HG03571 (cell line): ENCODE data around the gene SYNPO2L.
"Not testable (repeated sequence)": the region's sequence is repeated elsewhere in the genome, so short reads cannot be mapped to it uniquely, and the experiment has no call there.

ENCODE experiments used
- ATAC-seq: cut with Tn5 transposase; IDR thresholded peaks from one replicate; pipeline ENCODE4 v1.9.1; 2021; ENCODE audit not compliant: unreplicated experiment

SYNPO2L gene

DNA sequence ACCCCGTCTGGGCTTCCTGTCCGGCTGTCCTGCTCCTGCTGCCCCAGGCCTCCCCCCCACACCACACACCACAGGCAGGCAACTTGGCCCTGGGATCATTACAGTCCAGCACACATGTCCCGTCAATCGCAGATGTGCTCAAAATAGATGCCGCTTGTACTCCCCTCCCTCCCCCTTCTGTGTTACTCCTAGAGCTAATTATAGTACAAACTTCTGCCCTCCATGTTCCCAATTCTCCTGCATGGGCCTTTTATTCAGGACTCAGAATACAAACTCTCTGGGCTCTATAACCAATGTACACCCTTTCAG, at the start of gene SYNPO2L:
SYNPO2L (minus strand) TSS at position 40 of the 309 bp plus-strand sequence. CDS start 107 bp downstream, outside the sequence.
- no peak for ATAC-seq

- ATAC-seq: not testable (repeated sequence)
These were observed 48.1 kb upstream of the SYNPO2L start for GRCh38 chr10:73703924-73704323.

DNA sequence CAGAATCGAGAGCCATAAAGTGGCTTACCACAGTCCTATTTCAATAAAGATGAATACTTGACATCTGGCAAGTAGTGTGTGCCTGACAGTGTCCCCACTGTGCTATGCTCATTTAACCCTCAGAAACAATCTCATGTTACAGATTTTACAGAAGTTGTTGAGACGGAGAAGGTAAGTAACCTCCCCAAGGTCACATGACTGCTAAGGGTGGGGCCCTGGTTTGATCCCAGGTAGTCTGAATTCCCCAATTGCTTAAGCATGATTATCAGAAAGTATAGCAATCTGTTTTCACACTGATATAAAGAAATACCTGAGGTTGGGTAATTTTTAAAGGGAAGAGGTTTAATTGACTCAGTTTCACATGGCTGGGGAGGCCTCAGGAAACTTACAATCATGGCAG, 43.0 kb upstream of the SYNPO2L start:
- ATAC-seq: not testable (repeated sequence)

DNA sequence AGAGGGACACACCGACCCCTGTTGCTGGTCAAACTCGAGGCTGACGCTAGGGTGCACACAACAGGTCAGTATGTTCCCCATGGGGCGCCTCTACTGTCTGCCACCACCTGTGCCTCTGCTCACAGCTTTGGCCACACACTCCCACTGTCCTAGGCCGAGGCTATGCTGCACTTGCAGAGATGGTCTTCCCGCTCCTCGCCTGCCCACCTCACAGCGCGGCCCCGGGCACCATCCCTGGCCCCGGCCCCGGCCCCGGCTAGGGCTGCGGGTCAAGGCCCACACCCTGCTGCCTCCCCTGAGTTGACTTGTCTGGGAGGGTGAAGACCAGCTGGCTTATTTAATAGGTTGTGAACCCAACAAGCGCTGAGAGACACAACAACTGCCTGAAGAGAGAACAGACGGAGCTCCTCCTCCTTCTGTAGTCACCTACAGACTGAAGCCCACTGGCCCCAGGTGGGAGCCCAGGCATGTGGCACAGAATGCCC, 41.9 kb upstream of the SYNPO2L start, which contains the start of gene AGAP5:
AGAP5 (minus strand) TSS at position 435 of the 485 bp plus-strand sequence; CDS start at position 81, 354 bp downstream.
- ATAC-seq: not testable (repeated sequence)

DNA sequence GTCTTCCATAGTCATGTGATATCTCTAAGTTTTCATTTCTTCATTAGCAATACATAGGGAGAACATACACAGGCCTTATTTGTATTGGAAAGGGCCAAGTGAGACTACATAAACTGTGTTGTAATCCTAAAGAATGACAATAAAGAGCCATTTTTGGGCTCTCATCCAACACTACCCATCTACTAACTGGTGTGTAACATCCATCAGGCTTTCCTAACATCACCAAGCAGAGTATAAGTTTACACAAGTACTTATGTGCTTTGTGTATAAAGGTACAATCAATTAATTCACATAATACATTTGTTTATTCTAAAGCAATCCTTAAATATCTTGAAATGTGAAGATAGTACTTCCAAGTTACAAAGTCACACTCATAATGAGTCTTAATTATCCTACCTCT, 39.5 kb upstream of the SYNPO2L start:
- not testable (repeated sequence) for ATAC-seq

GRCh38 chr10:73690755-73691154, 34.9 kb upstream of the SYNPO2L start:
- not testable (repeated sequence) for ATAC-seq

DNA sequence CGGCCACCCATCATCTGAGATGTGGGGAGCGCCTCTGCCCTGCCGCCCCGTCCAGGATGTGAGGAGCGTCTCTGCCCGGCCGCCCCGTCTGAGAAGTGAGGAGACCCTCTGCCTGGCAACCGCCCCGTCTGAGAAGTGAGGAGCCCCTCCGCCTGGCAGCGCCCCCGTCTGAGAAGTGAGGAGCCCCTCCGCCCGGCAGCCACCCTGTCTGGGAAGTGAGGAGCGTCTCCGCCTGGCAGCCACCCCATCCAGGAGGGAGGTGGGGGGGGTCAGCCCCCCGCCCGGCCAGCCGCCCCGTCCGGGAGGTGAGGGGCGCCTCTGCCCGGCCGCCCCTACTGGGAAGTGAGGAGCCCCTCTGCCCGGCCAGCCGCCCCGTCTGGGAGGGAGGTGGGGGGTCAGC, 33.8 kb upstream of the SYNPO2L start:
- not testable (repeated sequence) for ATAC-seq

GRCh38 chr10:73687641-73688040, 31.8 kb upstream of the SYNPO2L start:
- ATAC-seq: not testable (repeated sequence)

DNA sequence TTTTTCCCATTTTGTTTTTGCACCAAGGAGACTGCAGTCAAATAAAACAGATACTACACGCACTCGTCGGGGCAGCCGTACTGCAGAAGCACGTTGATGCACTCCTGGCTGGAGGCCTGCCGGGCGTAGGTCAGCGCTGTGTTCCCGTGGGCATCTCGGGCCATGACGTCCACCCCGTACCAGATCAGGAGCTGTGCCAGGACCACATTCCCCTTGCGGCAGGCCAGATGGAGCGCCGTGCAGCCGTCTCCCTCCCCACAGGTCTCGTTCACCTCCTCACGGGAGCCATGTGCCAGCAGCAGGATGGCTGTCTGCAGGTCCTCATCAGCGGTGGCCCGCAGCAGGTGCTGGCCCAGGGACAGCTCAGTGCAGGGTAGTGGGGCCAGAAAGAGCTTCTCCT, 18.7 kb upstream of the SYNPO2L start:
- ATAC-seq: not testable (repeated sequence)

- not testable (repeated sequence) for ATAC-seq
These were observed 12.5 kb upstream of the SYNPO2L start for GRCh38 chr10:73668378-73668777.

GRCh38 chr10:73666153-73666809, 10.5 kb upstream of the SYNPO2L start:
- not testable (repeated sequence) for ATAC-seq

GRCh38 chr10:73665581-73665980, 9.8 kb upstream of the SYNPO2L start:
- ATAC-seq: not testable (repeated sequence)

GRCh38 chr10:73664156-73665040, 8.6 kb upstream of the SYNPO2L start:
- ATAC-seq: not testable (repeated sequence)

- ATAC-seq: not testable (repeated sequence)
These were observed 7.8 kb upstream of the SYNPO2L start for GRCh38 chr10:73663621-73664020.

GRCh38 chr10:73662705-73663104, 6.9 kb upstream of the SYNPO2L start:
- not testable (repeated sequence) for ATAC-seq

DNA sequence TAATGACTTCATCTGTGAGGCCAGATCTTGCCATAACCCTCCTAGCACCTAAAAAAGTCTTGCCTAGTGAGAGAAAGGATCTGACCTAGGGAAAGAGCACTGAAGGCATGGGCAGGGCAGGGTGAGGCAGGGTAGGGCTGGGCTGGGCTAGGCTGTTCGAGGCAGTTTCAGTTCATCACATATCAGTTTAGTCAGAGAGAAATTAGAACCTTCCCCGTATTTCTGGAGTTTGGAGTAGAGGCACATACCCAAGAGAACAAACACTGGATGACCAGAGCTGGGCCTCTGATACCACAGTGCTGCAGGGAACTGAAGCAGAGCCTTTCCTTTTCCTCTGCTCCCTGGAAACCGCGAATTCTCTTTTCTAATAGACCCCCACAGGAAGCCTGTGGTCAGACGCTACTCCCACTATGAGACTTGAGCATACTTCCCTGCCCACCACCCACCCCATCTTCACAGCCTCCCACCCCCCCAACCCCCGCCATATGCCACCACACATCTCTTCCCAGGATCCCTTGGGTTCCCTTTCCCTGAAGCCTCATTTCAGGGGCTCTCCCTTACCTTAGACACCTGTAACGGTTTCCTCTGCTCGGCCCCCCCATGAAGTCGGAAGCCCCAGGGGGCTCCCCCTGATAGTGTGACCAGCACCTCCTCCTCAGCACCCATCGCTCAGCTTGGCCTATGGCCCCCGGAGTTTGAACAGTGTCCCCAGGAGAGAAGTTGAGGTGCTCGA, 406 bp downstream of the SYNPO2L start:
- no peak for ATAC-seq

DNA sequence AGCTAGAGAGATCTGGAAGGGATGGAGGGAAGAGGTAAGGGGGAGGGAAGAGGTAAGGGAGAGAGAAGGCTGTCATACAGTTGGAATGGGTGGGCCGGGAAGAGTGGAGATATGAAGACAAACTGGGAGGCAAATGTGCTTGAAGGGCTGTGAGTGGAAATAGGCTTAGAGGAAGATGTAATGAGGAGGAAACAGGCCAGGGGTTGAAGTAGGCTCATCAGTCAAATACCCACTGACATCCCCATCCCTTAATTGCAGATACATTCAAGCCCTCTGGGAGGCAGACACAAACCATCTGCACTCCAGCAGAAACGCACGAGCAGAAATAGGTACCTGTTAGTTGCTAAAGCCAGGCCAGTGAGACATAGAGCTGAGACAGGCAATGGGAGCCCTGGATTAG, 2.1 kb downstream of the SYNPO2L start:
- ATAC-seq: no peak

DNA sequence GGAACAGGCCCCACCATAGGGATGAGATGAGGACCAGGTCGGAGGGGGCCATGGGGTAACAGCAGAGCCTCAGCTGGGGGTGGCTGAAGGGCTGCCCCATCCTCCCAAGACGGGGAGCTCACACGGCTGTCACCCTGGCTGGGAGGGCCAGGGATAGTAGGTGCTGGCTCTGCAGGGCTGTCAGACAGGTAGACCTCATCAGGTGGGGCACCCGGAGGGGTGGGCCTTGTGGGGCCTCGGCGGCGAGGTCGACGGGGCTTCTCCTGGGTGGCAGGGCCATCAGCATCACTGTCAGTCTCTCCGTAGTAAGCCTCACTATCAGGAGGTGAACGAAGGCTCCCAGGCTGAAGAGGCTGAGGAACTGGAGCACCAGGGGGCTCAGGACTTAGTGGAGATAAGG, 2.6 kb downstream of the SYNPO2L start:
- no peak for ATAC-seq

DNA sequence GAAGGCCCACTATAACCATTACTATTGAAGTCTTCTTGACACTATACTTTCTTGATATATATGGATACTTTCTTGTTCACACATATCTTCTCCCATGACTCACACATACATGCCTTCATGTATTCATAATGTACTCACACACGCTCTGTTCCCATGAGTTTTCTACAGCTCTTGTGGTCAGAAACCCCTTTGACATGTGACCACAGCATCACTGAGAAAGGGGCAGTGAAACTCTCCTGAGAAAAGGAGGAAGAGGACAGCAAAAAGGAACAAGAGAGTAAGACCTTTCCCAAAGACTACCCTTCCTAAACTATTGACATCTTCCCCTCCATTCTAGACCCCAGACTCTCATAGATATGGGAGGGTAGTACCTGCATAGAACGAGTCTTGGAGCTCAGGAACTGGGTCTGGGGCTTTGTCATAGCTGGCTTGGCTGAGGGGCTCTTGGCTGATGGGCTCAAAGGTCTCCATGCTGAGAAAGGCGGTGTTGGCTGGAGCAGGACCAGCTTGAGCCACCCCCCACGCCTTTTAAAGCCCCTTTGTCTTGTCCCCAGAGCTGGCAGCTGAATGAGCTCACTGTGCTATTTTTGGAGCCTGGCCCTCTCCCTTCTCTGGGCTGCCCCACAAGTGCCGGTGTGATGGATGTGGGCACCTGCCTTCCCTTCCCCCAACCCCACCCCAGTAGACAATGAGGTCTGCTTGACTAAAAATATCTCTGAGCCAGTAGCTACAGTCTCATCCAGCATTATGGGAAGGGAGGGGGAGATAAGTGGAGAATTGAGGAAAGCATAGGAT, 5.1 kb downstream of the SYNPO2L start:
- no peak for ATAC-seq

DNA sequence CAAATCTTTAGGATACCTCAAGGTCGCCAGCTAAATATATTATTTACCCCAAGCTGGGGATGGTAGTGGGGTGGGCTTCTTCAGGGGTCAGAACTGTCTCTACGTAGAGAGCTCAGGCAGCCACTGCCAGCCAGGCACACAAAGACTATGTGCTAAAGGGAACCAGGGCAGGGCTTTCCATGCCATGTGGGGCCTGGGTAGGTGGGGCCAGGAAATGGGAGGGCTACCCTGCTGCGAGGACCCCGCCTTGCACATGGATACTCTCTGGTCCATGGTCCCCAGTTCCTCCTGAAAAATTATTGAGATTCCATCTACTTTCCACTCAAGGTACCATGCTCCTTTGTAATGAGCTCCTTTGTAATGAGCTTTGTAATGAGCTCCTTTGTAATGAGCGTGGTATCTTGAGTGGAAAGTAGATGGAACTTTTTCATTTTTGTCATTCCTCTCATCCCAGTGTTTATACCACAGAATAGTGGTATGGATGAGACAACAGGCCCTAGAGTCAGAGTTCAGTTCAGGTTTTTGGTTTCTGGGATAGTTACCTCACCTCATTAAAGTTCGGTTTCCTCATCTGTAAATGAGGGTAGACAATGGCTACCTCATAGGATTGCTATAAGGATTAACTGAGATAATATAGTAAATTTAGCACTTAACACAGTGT, 5.8 kb downstream of the SYNPO2L start:
- ATAC-seq: no peak
